GM23338 (cell line): ENCODE measurements around the gene CD2AP. TPM values are rescaled to one million over a fixed set of nuclear protein-coding genes. Genes with fewer than 3 reads are reported as not detected.

Experiments
- ATAC-seq: fragments of 200-7000 bp; cut with Tn5 transposase; 3 replicates; pipeline ENCODE4 v1.9.1; 2020
- DNase-seq: peaks from one replicate; pipeline ENCODE4 v3.0.0-alpha.2; 2015; ENCODE audit warnings: low spot score
- H2AFZ ChIP-seq: fragments of 200-600 bp; sonication (generic); 2 replicates; pipeline ENCODE4 v1.8.0; 2016; ENCODE audit warnings: antibody characterized with exemption, mild to moderate bottlenecking, moderate library complexity
- H3F3A ChIP-seq: fragments of 200-600 bp; sonication (generic); replicated peaks from 2 replicates; pipeline ENCODE4 v1.8.0; 2017; ENCODE audit warnings: antibody characterized with exemption, mixed run types, low read depth
- H3K27ac ChIP-seq: fragments of 200-600 bp; sonication (generic); 2 replicates; pipeline ENCODE4 v1.6.1; 2016; ENCODE audit warnings: low read depth
- H3K27me3 ChIP-seq: fragments of 200-600 bp; sonication (generic); 2 replicates; pipeline ENCODE4 v1.8.0; 2016; ENCODE audit warnings: mild to moderate bottlenecking, mixed run types, moderate library complexity; ENCODE audit not compliant: insufficient read depth
- H3K36me3 ChIP-seq: fragments of 200-600 bp; sonication (generic); 2 replicates; pipeline ENCODE4 v1.8.0; 2016; ENCODE audit warnings: mild to moderate bottlenecking; ENCODE audit not compliant: insufficient read depth
- H3K4me1 ChIP-seq: fragments of 200-600 bp; sonication (generic); 2 replicates; pipeline ENCODE4 v1.8.0; 2016; ENCODE audit warnings: mild to moderate bottlenecking, moderate library complexity; ENCODE audit not compliant: insufficient read depth
- H3K4me2 ChIP-seq: fragments of 200-600 bp; sonication (generic); 2 replicates; pipeline ENCODE4 v1.7.1; 2017; ENCODE audit warnings: mixed run types
- H3K4me3 ChIP-seq: fragments of 200-600 bp; sonication (generic); 2 replicates; pipeline ENCODE4 v1.6.1; 2016; ENCODE audit warnings: mixed run types
- H3K79me2 ChIP-seq: fragments of 200-600 bp; sonication (generic); replicated peaks from 2 replicates; pipeline ENCODE4 v1.8.0; 2017; ENCODE audit warnings: mild to moderate bottlenecking; ENCODE audit not compliant: insufficient read depth
- H3K9me2 ChIP-seq: fragments of 200-600 bp; sonication (generic); 2 replicates; pipeline ENCODE4 v1.8.0; 2017; ENCODE audit not compliant: insufficient read depth
- H4K20me1 ChIP-seq: fragments of 200-600 bp; sonication (generic); replicated peaks from 2 replicates; pipeline ENCODE4 v1.8.0; 2017; ENCODE audit warnings: mild to moderate bottlenecking; ENCODE audit not compliant: insufficient read depth
- H3K27ac Mint-ChIP-seq: 2 replicates; pipeline ENCODE4 v1.8.0; 2020; ENCODE audit warnings: inconsistent platforms, mild to moderate bottlenecking, moderate library complexity, mixed read lengths
- H3K27me3 Mint-ChIP-seq: 3 replicates; pipeline ENCODE4 v1.8.0; 2022; ENCODE audit warnings: low read depth, mild to moderate bottlenecking, moderate library complexity, mixed read lengths, inconsistent platforms; ENCODE audit not compliant: insufficient read depth, poor library complexity
- H3K36me3 Mint-ChIP-seq: 3 replicates; pipeline ENCODE4 v1.8.0; 2021; ENCODE audit warnings: low read depth, mild to moderate bottlenecking, inconsistent platforms, moderate library complexity, mixed read lengths
- H3K4me1 Mint-ChIP-seq: 3 replicates; pipeline ENCODE4 v1.8.0; 2020; ENCODE audit warnings: mild to moderate bottlenecking, inconsistent platforms, mixed read lengths
- H3K4me3 Mint-ChIP-seq: 3 replicates; pipeline ENCODE4 v1.8.0; 2021; ENCODE audit warnings: moderate library complexity, mild to moderate bottlenecking, inconsistent platforms, mixed read lengths
- H3K9me3 Mint-ChIP-seq: 3 replicates; pipeline ENCODE4 v1.8.0; 2020; ENCODE audit warnings: moderate library complexity, mild to moderate bottlenecking, inconsistent platforms, mixed read lengths
- CREB1 ChIP-seq: fragments of 250-450 bp; sonication (Bioruptor Pico); IDR thresholded peaks from 2 replicates; pipeline ENCODE4 v1.5.0; 2020; ENCODE audit warnings: low read depth, mild to moderate bottlenecking, moderate library complexity
- EZH2 ChIP-seq: fragments of 200-600 bp; sonication (generic); IDR thresholded peaks from one replicate; pipeline ENCODE4 v1.8.0; 2017; ENCODE audit warnings: antibody characterized with exemption, mild to moderate bottlenecking, low read depth; ENCODE audit not compliant: unreplicated experiment
- EZH2phosphoT487 ChIP-seq: fragments of 200-600 bp; sonication (generic); IDR thresholded peaks from one replicate; pipeline ENCODE4 v1.8.1; 2018; ENCODE audit warnings: antibody characterized with exemption; ENCODE audit not compliant: unreplicated experiment
- NANOG ChIP-seq: IDR thresholded peaks from 2 replicates; pipeline ENCODE4 v1.6.1; 2016; ENCODE audit warnings: antibody characterized with exemption, borderline replicate concordance
- STAT1 ChIP-seq: IDR thresholded peaks from one replicate; pipeline ENCODE4 v1.6.1; 2016; ENCODE audit warnings: antibody characterized with exemption; ENCODE audit not compliant: unreplicated experiment
- ZNF331 ChIP-seq: fragments of 250-450 bp; sonication (Bioruptor Pico); IDR thresholded peaks from 2 replicates; pipeline ENCODE4 v1.5.0; 2020; ENCODE audit warnings: low read depth, mild to moderate bottlenecking, moderate library complexity
- polyA plus RNA-seq: library from polyadenylated mRNA; unstranded; fragments of >200 nt; fragmentation: Nextera tagmentation; extraction: Ambion mirVana; gene quantifications from 2 replicates; pipeline ENCODE4 v1.2.1, GENCODE V29; 2016
- total RNA-seq: library from RNA; depleted of rRNA; stranded (reverse); fragments of >200 nt; shearing (Covaris generic); gene quantifications from 2 replicates; pipeline ENCODE4 v1.2.3, GENCODE V29; 2014
- TF ChIP-seq, protein P1 (sequence below): fragments of 250-450 bp; sonication (Bioruptor Pico); IDR thresholded peaks from 2 replicates; pipeline ENCODE4 v1.5.0; 2020; ENCODE audit warnings: mild to moderate bottlenecking, moderate library complexity

The CD2AP gene
- total and polyA plus RNA-seq, 2 experiments from 2014 or later = 38.0 to 93.2 TPM

DNA sequence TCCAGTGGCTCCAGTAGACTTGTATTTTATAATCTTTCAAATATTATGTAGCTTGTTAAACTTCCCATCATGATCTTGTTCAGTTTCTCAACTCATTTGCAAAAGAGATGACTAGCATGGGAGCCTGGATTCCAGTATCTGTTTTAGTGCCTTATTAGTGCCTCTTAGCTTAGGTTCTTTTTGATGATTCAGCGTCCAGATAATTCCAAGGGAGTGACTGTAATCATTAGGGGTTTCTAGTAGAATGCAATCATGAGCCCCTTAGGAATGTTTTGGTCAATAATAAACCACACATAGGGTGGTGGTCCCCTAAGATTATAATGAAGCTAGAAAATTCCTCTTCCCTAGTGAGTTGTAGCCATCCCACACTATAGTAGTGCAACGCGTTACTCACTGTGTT lies 7.0 kb downstream of the CD2AP start:
- no peaks in the 10 kb centered on the region for H3K36me3 Mint-ChIP-seq
- H3K27ac ChIP-seq = no peak overlapping the region
- H3F3A ChIP-seq = no peaks in the 10 kb centered on the region
- no peaks in the 10 kb centered on the region for H3K36me3 ChIP-seq
- peaks cover 100% of the 10 kb centered on the region for H3K79me2 ChIP-seq
- H3K27me3 Mint-ChIP-seq = peaks cover 1% of the 10 kb centered on the region
- DNase-seq (no peak), ATAC-seq (no peak)
- TF ChIP-seq, protein P1, sequence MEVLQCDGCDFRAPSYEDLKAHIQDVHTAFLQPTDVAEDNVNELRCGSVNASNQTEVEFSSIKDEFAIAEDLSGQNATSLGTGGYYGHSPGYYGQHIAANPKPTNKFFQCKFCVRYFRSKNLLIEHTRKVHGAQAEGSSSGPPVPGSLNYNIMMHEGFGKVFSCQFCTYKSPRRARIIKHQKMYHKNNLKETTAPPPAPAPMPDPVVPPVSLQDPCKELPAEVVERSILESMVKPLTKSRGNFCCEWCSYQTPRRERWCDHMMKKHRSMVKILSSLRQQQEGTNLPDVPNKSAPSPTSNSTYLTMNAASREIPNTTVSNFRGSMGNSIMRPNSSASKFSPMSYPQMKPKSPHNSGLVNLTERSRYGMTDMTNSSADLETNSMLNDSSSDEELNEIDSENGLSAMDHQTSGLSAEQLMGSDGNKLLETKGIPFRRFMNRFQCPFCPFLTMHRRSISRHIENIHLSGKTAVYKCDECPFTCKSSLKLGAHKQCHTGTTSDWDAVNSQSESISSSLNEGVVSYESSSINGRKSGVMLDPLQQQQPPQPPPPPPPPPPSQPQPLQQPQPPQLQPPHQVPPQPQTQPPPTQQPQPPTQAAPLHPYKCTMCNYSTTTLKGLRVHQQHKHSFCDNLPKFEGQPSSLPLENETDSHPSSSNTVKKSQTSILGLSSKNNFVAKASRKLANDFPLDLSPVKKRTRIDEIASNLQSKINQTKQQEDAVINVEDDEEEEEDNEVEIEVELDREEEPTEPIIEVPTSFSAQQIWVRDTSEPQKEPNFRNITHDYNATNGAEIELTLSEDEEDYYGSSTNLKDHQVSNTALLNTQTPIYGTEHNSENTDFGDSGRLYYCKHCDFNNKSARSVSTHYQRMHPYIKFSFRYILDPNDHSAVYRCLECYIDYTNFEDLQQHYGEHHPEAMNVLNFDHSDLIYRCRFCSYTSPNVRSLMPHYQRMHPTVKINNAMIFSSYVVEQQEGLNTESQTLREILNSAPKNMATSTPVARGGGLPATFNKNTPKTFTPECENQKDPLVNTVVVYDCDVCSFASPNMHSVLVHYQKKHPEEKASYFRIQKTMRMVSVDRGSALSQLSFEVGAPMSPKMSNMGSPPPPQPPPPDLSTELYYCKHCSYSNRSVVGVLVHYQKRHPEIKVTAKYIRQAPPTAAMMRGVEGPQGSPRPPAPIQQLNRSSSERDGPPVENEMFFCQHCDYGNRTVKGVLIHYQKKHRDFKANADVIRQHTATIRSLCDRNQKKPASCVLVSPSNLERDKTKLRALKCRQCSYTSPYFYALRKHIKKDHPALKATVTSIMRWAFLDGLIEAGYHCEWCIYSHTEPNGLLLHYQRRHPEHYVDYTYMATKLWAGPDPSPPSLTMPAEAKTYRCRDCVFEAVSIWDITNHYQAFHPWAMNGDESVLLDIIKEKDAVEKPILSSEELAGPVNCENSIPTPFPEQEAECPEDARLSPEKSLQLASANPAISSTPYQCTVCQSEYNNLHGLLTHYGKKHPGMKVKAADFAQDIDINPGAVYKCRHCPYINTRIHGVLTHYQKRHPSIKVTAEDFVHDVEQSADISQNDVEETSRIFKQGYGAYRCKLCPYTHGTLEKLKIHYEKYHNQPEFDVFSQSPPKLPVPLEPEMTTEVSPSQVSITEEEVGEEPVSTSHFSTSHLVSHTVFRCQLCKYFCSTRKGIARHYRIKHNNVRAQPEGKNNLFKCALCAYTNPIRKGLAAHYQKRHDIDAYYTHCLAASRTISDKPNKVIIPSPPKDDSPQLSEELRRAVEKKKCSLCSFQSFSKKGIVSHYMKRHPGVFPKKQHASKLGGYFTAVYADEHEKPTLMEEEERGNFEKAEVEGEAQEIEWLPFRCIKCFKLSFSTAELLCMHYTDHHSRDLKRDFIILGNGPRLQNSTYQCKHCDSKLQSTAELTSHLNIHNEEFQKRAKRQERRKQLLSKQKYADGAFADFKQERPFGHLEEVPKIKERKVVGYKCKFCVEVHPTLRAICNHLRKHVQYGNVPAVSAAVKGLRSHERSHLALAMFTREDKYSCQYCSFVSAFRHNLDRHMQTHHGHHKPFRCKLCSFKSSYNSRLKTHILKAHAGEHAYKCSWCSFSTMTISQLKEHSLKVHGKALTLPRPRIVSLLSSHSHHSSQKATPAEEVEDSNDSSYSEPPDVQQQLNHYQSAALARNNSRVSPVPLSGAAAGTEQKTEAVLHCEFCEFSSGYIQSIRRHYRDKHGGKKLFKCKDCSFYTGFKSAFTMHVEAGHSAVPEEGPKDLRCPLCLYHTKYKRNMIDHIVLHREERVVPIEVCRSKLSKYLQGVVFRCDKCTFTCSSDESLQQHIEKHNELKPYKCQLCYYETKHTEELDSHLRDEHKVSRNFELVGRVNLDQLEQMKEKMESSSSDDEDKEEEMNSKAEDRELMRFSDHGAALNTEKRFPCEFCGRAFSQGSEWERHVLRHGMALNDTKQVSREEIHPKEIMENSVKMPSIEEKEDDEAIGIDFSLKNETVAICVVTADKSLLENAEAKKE (CRISPR knock-in tag) = no peak
- TF ChIP-seq STAT1 (no peak), NANOG (no peak), EZH2 (no peak), ZNF331 (no peak), CREB1 (no peak)
- H3K9me2 ChIP-seq = no peaks in the 10 kb centered on the region
- H3K4me3 Mint-ChIP-seq = no peak overlapping the region
- no peak overlapping the region for H2AFZ ChIP-seq
- H3K4me2 ChIP-seq = peak overlapping the region; percentile 54; the same call in 1 of the 2 replicates
- peaks cover 46% of the 10 kb centered on the region for H3K4me1 ChIP-seq
- H3K9me3 Mint-ChIP-seq = no peaks in the 10 kb centered on the region
- no peak overlapping the region; the same call in 1 of the 2 replicates for H3K27ac Mint-ChIP-seq
- H3K27me3 ChIP-seq = no peaks in the 10 kb centered on the region
- peaks cover 58% of the 10 kb centered on the region for H3K4me1 Mint-ChIP-seq
- H4K20me1 ChIP-seq = peaks cover 48% of the 10 kb centered on the region
- no peak overlapping the region for H3K4me3 ChIP-seq

DNA sequence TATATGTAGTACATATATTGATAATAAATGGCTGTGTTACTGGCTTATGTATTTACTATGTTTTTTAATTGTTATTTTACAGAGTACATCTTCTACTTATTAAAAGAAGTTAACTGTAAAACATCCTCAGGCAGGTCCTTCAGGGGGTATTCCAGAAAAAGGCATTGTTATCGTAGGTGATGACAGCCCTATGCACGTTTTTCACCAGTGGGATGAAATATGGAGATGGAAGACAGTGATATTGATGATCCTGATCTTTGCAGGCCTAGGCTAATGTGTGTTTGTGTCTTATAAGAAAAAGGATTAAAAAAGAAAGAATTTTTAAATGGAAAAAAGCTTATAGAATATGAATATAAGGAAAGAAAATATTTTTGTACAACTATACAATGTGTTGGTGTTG lies 7.5 kb downstream of the CD2AP start:
- Mint-ChIP-seq H3K36me3 (no peaks in the 10 kb centered on the region), H3K27ac (no peak overlapping the region), H3K4me1 (peaks cover 55% of the 10 kb centered on the region)

More for the DNA sequence above, 7.5 kb downstream of the CD2AP start:
- H3K9me3 Mint-ChIP-seq = no peaks in the 10 kb centered on the region
- Histone ChIP-seq H3K4me1 (peaks cover 41% of the 10 kb centered on the region), H3K4me2 (no peak overlapping the region), H3K36me3 (no peaks in the 10 kb centered on the region), H3F3A (no peaks in the 10 kb centered on the region), H3K9me2 (no peaks in the 10 kb centered on the region), H2AFZ (no peak overlapping the region), H3K27me3 (no peaks in the 10 kb centered on the region), H3K27ac (no peak overlapping the region), H4K20me1 (peaks cover 49% of the 10 kb centered on the region), H3K79me2 (peaks cover 100% of the 10 kb centered on the region), H3K4me3 (no peak overlapping the region)
- TF ChIP-seq CREB1 (no peak), EZH2phosphoT487 (no peak)
- no peak overlapping the region for H3K4me3 Mint-ChIP-seq
- DNase-seq (no peak), ATAC-seq (no peak)
- H3K27me3 Mint-ChIP-seq = peaks cover 1% of the 10 kb centered on the region
